Keratinocyte (primary cell): Measurements from ENCODE around the gene ZNF701.

Experiments
- CTCF ChIP-seq, 3 experiments: IDR thresholded peaks in 1 of 3; conservative IDR thresholded peaks in 1 of 3; optimal IDR thresholded peaks in 1 of 3; 2 replicates in 2 of 3; 3 replicates in 1 of 3; pipeline versions ENCODE3 to v1.5.1; 2011; ENCODE audit warnings: low read length in 3 of 3, mild to moderate bottlenecking in 3 of 3, moderate library complexity in 2 of 3, control low read depth in 1 of 3, inconsistent platforms in 1 of 3; ENCODE audit not compliant: insufficient read depth in 2 of 3; ENCODE audit errors: extremely low read depth in 1 of 3
- EZH2 ChIP-seq: IDR thresholded peaks from one replicate; pipeline ENCODE4 v1.6.1; 2012; ENCODE audit warnings: inconsistent platforms, mild to moderate bottlenecking, low read length, moderate library complexity

DNA sequence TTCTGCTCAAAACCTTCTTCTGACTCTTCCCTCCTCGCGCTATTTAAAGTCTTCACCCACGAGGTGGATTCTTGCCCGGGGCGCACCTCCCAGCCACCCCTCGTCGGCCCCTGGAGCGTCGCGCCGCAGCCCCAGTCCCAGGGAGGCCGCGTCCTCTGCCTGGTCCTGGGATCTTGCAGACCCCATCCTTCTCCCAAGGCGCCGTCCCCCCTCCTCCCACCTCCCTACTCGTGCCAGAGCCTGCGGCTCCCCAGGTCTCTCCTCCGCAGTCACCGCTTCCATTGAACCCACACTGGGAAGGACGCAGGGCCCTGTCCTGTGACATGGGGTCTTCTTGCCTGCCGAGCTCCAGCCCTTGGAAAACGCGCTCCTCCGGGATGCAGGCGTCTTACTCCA is 42.1 kb upstream of the ZNF701 start:
- TF ChIP-seq CTCF (optimal IDR thresholded peaks at IDR 0.05 in 1 of 3, IDR thresholded peaks at IDR 0.05 in 1 of 3, conservative IDR thresholded peaks at IDR 0.05 in 1 of 3; ENCODE audit: extremely low read depth in 1 of 3, insufficient read depth in 2 of 3, low read length in 3 of 3) (no peak), EZH2 (no peak)
